ENCODE data around the gene TRIM2. TPM values are rescaled to one million over a fixed set of nuclear protein-coding genes. Genes with fewer than 3 reads are reported as not detected.
"Not testable (repeated sequence)": the region's sequence is repeated elsewhere in the genome, so short reads cannot be mapped to it uniquely, and the experiment has no call there.

TRIM2 gene
- total RNA-seq, 4 donors from 2014 or later, result 5.8 to 18.9 (median 14.9) TPM

- H3K27me3 ChIP-seq, result peaks cover 0 to 32% (median 0%) of the 10 kb centered on the region in 4 donors
- no peak overlapping the region for H3K4me3 ChIP-seq
- H3K9me3 ChIP-seq, result no peaks in the 10 kb centered on the region
- H3K27ac ChIP-seq, result no peak overlapping the region
- WGBS, 2 donors, result 73 to 76% methylated on average over 10 to 12 of the region's 12 CpGs
- intact Hi-C loops (cut with DNase I), result no loop called here
- H3K4me1 ChIP-seq, result peaks cover 0 to 22% (median 0%) of the 10 kb centered on the region in 3 donors
- TF ChIP-seq POLR2A (IDR thresholded peaks at IDR 0.05) (no peak), CTCF (IDR thresholded peaks at IDR 0.05) (no peak)
- DNase-seq, result no peak
- H3K36me3 ChIP-seq, result no peaks in the 10 kb centered on the region
Measured at GRCh38 chr4:153186046-153186728, 18.1 kb upstream of the TRIM2 start.

GRCh38 chr4:153189016-153189801 is 15.0 kb upstream of the TRIM2 start:
- no peaks in the 10 kb centered on the region for H3K36me3 ChIP-seq
- intact Hi-C loops (cut with DNase I), result no loop called here
- no peak for TF ChIP-seq POLR2A (IDR thresholded peaks at IDR 0.05)
- TF ChIP-seq CTCF (IDR thresholded peaks at IDR 0.05), result no peak
- DNase-seq, result no peak
- no peak overlapping the region for H3K27ac ChIP-seq
- H3K4me3 ChIP-seq, result no peak overlapping the region
- WGBS, 2 donors, result 41 to 50% methylated on average over 10 to 11 of the region's 11 CpGs
- H3K4me1 ChIP-seq, result peaks cover 0 to 12% (median 0%) of the 10 kb centered on the region in 3 donors
- H3K27me3 ChIP-seq, result peaks cover 0 to 17% (median 0%) of the 10 kb centered on the region in 4 donors
- no peaks in the 10 kb centered on the region for H3K9me3 ChIP-seq

- no peaks in the 10 kb centered on the region for H3K9me3 ChIP-seq
- H3K4me1 ChIP-seq, result peaks cover 0 to 8% (median 0%) of the 10 kb centered on the region in 3 donors
- no peak overlapping the region for H3K27ac ChIP-seq
- 76 to 84% methylated on average over 5 of the region's 5 CpGs for WGBS, 2 donors
- no peaks in the 10 kb centered on the region for H3K36me3 ChIP-seq
- DNase-seq, result no peak
- TF ChIP-seq POLR2A (IDR thresholded peaks at IDR 0.05), result no peak
- TF ChIP-seq CTCF (IDR thresholded peaks at IDR 0.05), result no peak
- intact Hi-C loops (cut with DNase I), result no loop called here
- peaks cover 0 to 5% (median 0%) of the 10 kb centered on the region in 4 donors for H3K27me3 ChIP-seq
- no peak overlapping the region for H3K4me3 ChIP-seq
Measured at GRCh38 chr4:153191795-153192363, 12.4 kb upstream of the TRIM2 start.

GRCh38 chr4:153197301-153197700 is 6.9 kb upstream of the TRIM2 start:
- no peak overlapping the region for H3K27ac ChIP-seq
- H3K4me1 ChIP-seq, result no peaks in the 10 kb centered on the region
- no peaks in the 10 kb centered on the region for H3K36me3 ChIP-seq
- H3K27me3 ChIP-seq, result no peaks in the 10 kb centered on the region
- H3K9me3 ChIP-seq, result no peaks in the 10 kb centered on the region
- no peak overlapping the region for H3K4me3 ChIP-seq
- DNase-seq, result no peak
- intact Hi-C loops (cut with DNase I), result no loop called here
- no peak for TF ChIP-seq CTCF (IDR thresholded peaks at IDR 0.05)
- no peak for TF ChIP-seq POLR2A (IDR thresholded peaks at IDR 0.05)
- 76 to 87% methylated on average over 4 of the region's 5 CpGs for WGBS, 2 donors

GRCh38 chr4:153198719-153199118 is 5.5 kb upstream of the TRIM2 start:
- H3K36me3 ChIP-seq, result no peaks in the 10 kb centered on the region
- WGBS, 2 donors, result 78 to 95% methylated on average over 1 of the region's 1 CpG
- DNase-seq, result no peak
- H3K27me3 ChIP-seq, result no peaks in the 10 kb centered on the region
- H3K4me1 ChIP-seq, result peaks cover 0 to 3% (median 0%) of the 10 kb centered on the region in 3 donors
- H3K27ac ChIP-seq, result no peak overlapping the region
- no peak overlapping the region for H3K4me3 ChIP-seq
- intact Hi-C loops (cut with DNase I), result no loop called here
- no peaks in the 10 kb centered on the region for H3K9me3 ChIP-seq
- TF ChIP-seq POLR2A (IDR thresholded peaks at IDR 0.05) (no peak), CTCF (IDR thresholded peaks at IDR 0.05) (no peak)

- H3K27me3 ChIP-seq; H3K9me3 ChIP-seq; DNase-seq; intact Hi-C loops (cut with DNase I); H3K27ac ChIP-seq; H3K36me3 ChIP-seq: not testable (repeated sequence)
- Histone ChIP-seq H3K4me3 (peak overlapping the region in 2 of 4 donors; percentile 16 to 54), H3K4me1 (peaks cover 0 to 26% (median 9%) of the 10 kb centered on the region in 3 donors)
- WGBS, 2 donors, result 65 to 69% methylated on average over 5 of the region's 5 CpGs
Measured at GRCh38 chr4:153203746-153204145, 497 bp upstream of the TRIM2 start.
